GM21367 (cell line): ENCODE data around the gene SSNA1.

Experiments used
- ATAC-seq: cut with Tn5 transposase; IDR thresholded peaks from one replicate; pipeline ENCODE4 v1.9.1; 2021; ENCODE audit not compliant: unreplicated experiment

The SSNA1 gene

GRCh38 chr9:137198902-137199283, 10.4 kb downstream of the SSNA1 start:
- no peak for ATAC-seq

- no peak for ATAC-seq
Observed at GRCh38 chr9:137199411-137200121, 11.1 kb downstream of the SSNA1 start.

GRCh38 chr9:137200311-137201204, 12.1 kb downstream of the SSNA1 start, which contains the start of gene TPRN:
Gene TPRN, minus strand, starts transcription at chr9:137200741. Its CDS starts 30 bp downstream, at chr9:137200711.
- ATAC-seq = peak; percentile 81

- no peak for ATAC-seq
Observed at GRCh38 chr9:137201205-137201868, 12.9 kb downstream of the SSNA1 start.

GRCh38 chr9:137202966-137203365, 14.5 kb downstream of the SSNA1 start:
- no peak for ATAC-seq

- ATAC-seq = no peak
Observed at GRCh38 chr9:137204731-137205125, 16.3 kb downstream of the SSNA1 start.

- ATAC-seq = no peak
Observed at GRCh38 chr9:137205126-137206069, 16.9 kb downstream of the SSNA1 start, which contains the start of the genes NDOR1 and TMEM203. Gene NDOR1, plus strand, starts transcription at chr9:137205700. Its CDS starts 78 bp downstream, at chr9:137205778. Gene TMEM203, minus strand, starts transcription at chr9:137205648. Its CDS starts 234 bp downstream, at chr9:137205414.

- no peak for ATAC-seq
Observed at GRCh38 chr9:137206602-137207001, 18.1 kb downstream of the SSNA1 start.

- ATAC-seq = no peak
Observed at GRCh38 chr9:137211532-137211931, 23.1 kb downstream of the SSNA1 start.

GRCh38 chr9:137212520-137212919, 24.0 kb downstream of the SSNA1 start:
- no peak for ATAC-seq

- ATAC-seq = no peak
Observed at GRCh38 chr9:137213160-137214060, 24.9 kb downstream of the SSNA1 start.

GRCh38 chr9:137214620-137215019, 26.1 kb downstream of the SSNA1 start:
- no peak for ATAC-seq

- no peak for ATAC-seq
Observed at GRCh38 chr9:137215196-137215986, 26.9 kb downstream of the SSNA1 start.

GRCh38 chr9:137216188-137216965, 27.9 kb downstream of the SSNA1 start:
- no peak for ATAC-seq

- ATAC-seq = no peak
Observed at GRCh38 chr9:137217276-137218211, 29.1 kb downstream of the SSNA1 start.

- no peak for ATAC-seq
Observed at GRCh38 chr9:137218212-137218753, 29.8 kb downstream of the SSNA1 start.
